ENCODE results near the gene FBN1. TPM values are rescaled to one million over a fixed set of nuclear protein-coding genes. Genes with fewer than 3 reads are reported as not detected.

FBN1 gene
- total and polyA plus RNA-seq, 2 of the 13 experiments (the other 11 are each of a cell fraction or from before 2014, with no cell fraction given), result 1.5 to 3.0 TPM

DNA sequence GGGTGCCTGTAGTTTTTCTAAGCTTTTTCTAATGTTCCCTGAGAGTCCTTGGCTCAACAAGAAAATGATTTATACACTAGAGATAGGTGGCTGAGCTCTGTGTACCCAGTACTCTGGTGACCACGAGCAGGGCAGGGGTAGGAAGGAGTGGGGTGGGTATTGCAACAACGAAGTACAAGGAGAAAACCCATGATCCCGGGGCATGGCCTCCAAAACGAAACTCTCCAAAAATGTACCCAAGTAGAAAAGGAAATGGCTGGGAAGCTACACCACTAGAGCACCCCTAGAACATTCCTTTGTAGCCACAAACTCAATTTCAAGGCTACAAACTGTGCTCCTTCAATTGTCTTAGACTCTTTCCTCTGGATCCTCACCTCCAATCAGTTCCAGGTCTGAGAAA is 175.4 kb downstream of the FBN1 start:
- ATAC-seq (no peak), FAIRE-seq (no peak)
- no TSS peak for BruUV-seq (replicated peaks)

More for the DNA sequence above, 175.4 kb downstream of the FBN1 start:
- Histone ChIP-seq H4K20me1 (ENCODE audit: insufficient read depth, low read length) (no peaks in the 10 kb centered on the region), H3K9ac (ENCODE audit: insufficient read depth, low read depth, low read length) (no peak overlapping the region), H3K79me2 (ENCODE audit: insufficient read depth, low read length) (no peaks in the 10 kb centered on the region), H3K4me3 (replicated peaks in 1 of 3; ENCODE audit: insufficient read depth in 1 of 3, low read depth in 2 of 3, low read length in 3 of 3) (no peak overlapping the region), H3K27ac (ENCODE audit: extremely low read length, insufficient read depth, low read length) (no peak overlapping the region), H3K4me1 (ENCODE audit: insufficient read depth, low read length) (no peaks in the 10 kb centered on the region), H3K4me2 (ENCODE audit: low read depth, low read length) (no peak overlapping the region), H2AFZ (ENCODE audit: low read length) (no peak overlapping the region), H3K9me3 (ENCODE audit: low read length) (no peaks in the 10 kb centered on the region), H3K27me3 (ENCODE audit: control insufficient read depth in 1 of 2, insufficient read depth in 2 of 2, low read length in 2 of 2) (no peaks in the 10 kb centered on the region), H3K36me3 (replicated peaks in 1 of 2; ENCODE audit: control insufficient read depth in 1 of 2, insufficient read depth in 2 of 2, low read length in 2 of 2) (no peaks in the 10 kb centered on the region; a peak in 1 of 5 replicates)
- in situ Hi-C loops (cut with HindIII; ENCODE audit: extremely low pct_ligation_motif_present, low pct_unique_long_range_greater_than_20kb) (no loop called here), intact Hi-C loops (cut with micrococcal nuclease; ENCODE audit: unreplicated experiment) (no loop called here)
- POLR2A ChIA-PET, result no interaction called here
- TF ChIP-seq ELF3 (CRISPR knock-in tag; IDR thresholded peaks at IDR 0.05), result no peak
- no peak for TF ChIP-seq ARNTL (CRISPR knock-in tag; IDR thresholded peaks at IDR 0.05)
- TF ChIP-seq, protein P1, sequence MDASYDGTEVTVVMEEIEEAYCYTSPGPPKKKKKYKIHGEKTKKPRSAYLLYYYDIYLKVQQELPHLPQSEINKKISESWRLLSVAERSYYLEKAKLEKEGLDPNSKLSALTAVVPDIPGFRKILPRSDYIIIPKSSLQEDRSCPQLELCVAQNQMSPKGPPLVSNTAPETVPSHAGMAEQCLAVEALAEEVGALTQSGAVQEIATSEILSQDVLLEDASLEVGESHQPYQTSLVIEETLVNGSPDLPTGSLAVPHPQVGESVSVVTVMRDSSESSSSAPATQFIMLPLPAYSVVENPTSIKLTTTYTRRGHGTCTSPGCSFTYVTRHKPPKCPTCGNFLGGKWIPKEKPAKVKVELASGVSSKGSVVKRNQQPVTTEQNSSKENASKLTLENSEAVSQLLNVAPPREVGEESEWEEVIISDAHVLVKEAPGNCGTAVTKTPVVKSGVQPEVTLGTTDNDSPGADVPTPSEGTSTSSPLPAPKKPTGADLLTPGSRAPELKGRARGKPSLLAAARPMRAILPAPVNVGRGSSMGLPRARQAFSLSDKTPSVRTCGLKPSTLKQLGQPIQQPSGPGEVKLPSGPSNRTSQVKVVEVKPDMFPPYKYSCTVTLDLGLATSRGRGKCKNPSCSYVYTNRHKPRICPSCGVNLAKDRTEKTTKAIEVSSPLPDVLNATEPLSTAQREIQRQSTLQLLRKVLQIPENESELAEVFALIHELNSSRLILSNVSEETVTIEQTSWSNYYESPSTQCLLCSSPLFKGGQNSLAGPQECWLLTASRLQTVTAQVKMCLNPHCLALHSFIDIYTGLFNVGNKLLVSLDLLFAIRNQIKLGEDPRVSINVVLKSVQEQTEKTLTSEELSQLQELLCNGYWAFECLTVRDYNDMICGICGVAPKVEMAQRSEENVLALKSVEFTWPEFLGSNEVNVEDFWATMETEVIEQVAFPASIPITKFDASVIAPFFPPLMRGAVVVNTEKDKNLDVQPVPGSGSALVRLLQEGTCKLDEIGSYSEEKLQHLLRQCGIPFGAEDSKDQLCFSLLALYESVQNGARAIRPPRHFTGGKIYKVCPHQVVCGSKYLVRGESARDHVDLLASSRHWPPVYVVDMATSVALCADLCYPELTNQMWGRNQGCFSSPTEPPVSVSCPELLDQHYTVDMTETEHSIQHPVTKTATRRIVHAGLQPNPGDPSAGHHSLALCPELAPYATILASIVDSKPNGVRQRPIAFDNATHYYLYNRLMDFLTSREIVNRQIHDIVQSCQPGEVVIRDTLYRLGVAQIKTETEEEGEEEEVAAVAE (CRISPR knock-in tag; IDR thresholded peaks at IDR 0.05; ENCODE audit: borderline replicate concordance), result no peak
- TF ChIP-seq TBL1XR1 (IDR thresholded peaks at IDR 0.05; ENCODE audit: borderline replicate concordance, low read length, partially characterized antibody), result no peak
- no peak for TF ChIP-seq ZNF430 (CRISPR knock-in tag; IDR thresholded peaks at IDR 0.05)
- TF ChIP-seq ZSCAN12 (CRISPR knock-in tag; IDR thresholded peaks at IDR 0.05), result no peak
- TF ChIP-seq SNAI1 (CRISPR knock-in tag; IDR thresholded peaks at IDR 0.05; ENCODE audit: borderline replicate concordance), result no peak
- TF ChIP-seq ZNF260 (CRISPR knock-in tag; IDR thresholded peaks at IDR 0.05; ENCODE audit: borderline replicate concordance, low read depth), result no peak
- no peak for TF ChIP-seq KLF13 (CRISPR knock-in tag; IDR thresholded peaks at IDR 0.05)
- no peak for TF ChIP-seq ZNF230 (CRISPR knock-in tag; IDR thresholded peaks at IDR 0.05)
- TF ChIP-seq NR2F6 (IDR thresholded peaks at IDR 0.05), result no peak
- TF ChIP-seq NR2F6 (CRISPR knock-in tag; IDR thresholded peaks at IDR 0.05), result no peak
- no peak for TF ChIP-seq ZNF451 (CRISPR knock-in tag; IDR thresholded peaks at IDR 0.05)
- no peak for TF ChIP-seq SRF (IDR thresholded peaks at IDR 0.05; ENCODE audit: low read depth, low read length)
- no peak for TF ChIP-seq PCBP1 (IDR thresholded peaks at IDR 0.05; ENCODE audit: borderline replicate concordance, low read depth, low read length)
- no peak for TF ChIP-seq ZBTB42 (CRISPR knock-in tag; IDR thresholded peaks at IDR 0.05)
- no peak for TF ChIP-seq PPARG (CRISPR knock-in tag; conservative IDR thresholded peaks at IDR 0.05)
- no peak for TF ChIP-seq TGIF2 (CRISPR knock-in tag; IDR thresholded peaks at IDR 0.05)
- TF ChIP-seq U2AF1 (optimal IDR thresholded peaks at IDR 0.05; ENCODE audit: low read depth, low read length), result no peak
- WGBS (ENCODE audit: low lambda C conversion rate), result 54% methylated on average over 4 of the region's 4 CpGs
- CTCF ChIA-PET (ENCODE audit: low intra/inter-chr PET ratio, low total read pairs), result no interaction called here
- DNase-seq (ENCODE audit: low spot score), result no peak
